ENCODE data around the gene DMRTC2. TPM values are rescaled to one million over a fixed set of nuclear protein-coding genes. Genes with fewer than 3 reads are reported as not detected.

Gene DMRTC2
- polyA plus RNA-seq (ENCODE audit: insufficient read length), result not detected
- long read RNA-seq, donor 1, result 0 reads
- long read RNA-seq, donor 2, result 0 reads
- long read RNA-seq, donor 3, result 0 reads
- long read RNA-seq, donor 4, result 0 reads
- long read RNA-seq, donor 5, result 0 reads
- long read RNA-seq, donor 6, result 0 reads
- long read RNA-seq, donor 7, result 0 reads
- long read RNA-seq, donor 8, result 0 reads

DNA sequence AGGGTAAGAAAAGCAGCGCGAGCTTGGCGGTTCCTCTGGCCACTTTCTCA is at the start of gene DMRTC2:
Gene DMRTC2, plus strand, starts transcription at position 42 of the 50 bp plus-strand sequence. CDS start 2,387 bp downstream, outside the sequence.
- no peak for DNase-seq

DNA sequence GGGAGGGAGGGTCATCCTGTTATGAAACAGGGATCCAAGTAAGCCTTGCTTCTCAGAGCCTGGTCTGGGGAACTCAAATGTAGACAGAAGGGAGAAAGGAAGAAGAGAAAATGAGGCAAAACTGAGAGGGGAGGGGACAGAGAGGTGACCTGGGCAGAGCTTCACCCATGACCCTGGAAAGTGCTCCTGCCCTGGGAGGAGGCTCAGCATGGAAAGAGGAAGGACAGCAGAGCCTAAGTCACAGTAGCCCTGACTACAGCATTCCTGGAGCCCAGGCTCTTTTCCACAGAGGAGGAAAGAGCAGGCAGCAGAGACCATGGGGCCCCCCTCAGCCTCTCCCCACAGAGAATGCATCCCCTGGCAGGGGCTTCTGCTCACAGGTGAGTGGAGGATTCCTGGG is 48.5 kb upstream of the DMRTC2 start, which contains the start of gene CEACAM3:
Gene CEACAM3, plus strand, starts transcription at position 226 of the 400 bp plus-strand sequence. Its CDS starts 91 bp downstream, at position 317.
- no peak for DNase-seq

DNA sequence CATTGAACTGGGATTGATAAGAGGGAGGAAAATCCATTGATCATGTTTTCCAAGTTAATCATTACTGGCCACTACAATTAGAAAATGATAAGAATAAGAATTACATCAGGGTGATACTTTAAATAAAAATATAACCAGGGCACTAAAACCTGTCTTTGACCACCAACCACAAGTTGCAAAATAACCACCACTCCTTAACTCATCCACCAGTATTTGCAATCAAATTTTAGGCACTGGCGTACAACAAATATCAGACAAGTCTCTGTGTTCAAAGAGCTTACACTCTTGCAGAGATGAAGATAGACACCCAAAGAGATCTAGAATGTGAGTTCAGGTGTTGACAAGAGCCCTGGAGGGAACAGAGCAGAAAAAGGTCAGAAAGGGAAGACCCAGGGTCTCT is 47.9 kb upstream of the DMRTC2 start:
- no peak for DNase-seq

DNA sequence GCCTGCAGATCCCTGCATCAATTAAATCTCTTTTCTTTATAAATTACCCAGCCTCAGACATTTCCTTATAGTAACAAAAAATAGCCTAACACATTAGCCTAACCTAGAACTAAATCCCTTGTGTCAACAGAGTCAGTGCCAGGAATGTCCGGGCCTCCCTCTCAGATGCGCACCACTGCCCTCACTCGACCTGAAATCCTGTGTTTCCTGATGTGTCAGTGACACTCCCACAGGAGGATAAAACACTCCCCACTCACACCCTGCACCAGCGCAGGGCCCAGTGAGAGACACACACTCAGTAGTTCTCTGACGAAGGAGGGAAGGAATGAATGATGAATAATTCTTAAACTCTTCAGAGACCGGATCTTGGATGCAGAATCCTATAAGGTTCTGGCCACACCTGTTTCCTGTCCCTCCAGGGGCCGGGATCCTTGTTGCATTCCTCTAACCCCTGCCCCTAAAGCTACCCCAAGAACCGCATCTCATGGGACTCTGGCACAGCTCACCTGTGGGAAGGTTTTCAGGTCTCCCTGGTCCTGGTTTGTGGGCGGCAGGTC is 45.3 kb upstream of the DMRTC2 start:
- DNase-seq, result peak; percentile 37

DNA sequence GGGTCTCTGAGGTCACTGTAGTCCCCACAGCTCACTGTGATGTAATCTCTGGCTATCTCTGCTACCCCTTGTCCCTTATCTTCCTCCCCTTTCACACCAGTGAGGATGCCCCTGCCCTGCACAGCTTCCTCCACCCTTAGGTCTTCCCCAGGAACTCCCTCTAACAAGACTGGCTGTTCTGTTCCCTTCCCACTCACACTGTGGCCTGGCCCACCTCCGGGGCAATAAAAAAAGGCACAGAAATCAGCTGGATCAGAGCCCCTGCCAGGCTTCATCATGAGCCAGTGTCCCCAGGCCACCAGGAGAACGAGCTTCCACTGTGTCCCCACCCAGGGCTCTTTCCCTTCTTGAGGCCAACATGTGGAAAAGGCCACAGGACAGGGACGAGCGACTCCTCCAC is 43.8 kb upstream of the DMRTC2 start:
- DNase-seq, result no peak

DNA sequence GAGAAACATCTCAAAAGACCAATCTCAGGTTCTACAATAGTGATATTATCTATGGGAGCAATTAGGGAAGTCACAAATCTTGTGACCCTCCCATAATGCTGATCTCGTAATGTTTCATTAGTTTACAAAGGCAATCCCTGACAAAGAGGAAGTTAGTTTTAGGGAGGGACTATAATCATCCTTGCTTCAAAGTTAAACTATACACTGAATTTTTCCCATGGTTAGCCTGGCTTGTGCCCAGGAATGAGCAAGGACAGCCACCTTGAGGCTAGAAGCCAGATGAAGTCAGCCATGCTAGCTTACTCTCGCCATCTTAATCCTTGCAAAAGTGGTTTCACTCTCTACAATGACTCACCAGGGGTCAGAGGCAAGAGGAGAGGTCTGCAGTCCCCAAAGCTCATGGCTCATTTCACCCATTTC is 43.0 kb upstream of the DMRTC2 start:
- DNase-seq, result no peak

DNA sequence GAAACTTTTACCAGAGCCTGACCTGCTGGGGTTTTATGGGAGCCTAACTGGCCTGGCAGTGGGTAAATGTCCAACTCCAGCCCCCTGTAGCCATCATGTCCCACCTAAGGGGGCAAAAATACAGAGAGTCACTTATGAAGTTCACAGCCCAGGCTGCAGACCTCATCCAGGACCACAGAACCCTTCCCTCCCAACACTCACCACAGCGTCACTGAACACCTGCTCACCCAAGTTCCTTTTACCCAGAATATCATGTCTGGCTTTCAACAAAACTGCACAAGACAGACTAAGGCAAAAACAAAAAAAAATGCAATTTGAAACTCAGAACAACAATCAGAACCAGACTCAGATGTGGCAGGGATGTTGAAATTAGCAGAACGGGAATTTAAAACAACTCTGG is 42.1 kb upstream of the DMRTC2 start:
- DNase-seq, result no peak

DNA sequence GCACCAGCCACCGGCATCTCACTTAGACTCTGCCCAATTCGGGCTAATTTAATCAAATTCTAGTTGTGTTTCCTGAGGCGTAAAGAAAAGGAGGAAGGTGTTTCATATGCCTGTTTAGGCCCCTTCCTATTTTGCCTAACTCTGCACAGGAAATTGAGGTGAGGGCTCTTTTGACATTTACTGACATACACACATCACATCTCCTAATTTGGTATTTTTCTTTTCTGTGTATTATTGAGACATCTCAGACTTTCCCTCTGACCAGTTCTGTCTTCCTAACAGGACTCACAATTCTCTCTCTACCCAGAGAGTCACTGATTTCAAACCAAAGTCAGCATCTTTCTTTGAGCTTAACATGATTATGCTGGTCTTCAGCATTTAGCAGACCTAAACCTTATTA is 40.5 kb upstream of the DMRTC2 start:
- DNase-seq, result no peak

DNA sequence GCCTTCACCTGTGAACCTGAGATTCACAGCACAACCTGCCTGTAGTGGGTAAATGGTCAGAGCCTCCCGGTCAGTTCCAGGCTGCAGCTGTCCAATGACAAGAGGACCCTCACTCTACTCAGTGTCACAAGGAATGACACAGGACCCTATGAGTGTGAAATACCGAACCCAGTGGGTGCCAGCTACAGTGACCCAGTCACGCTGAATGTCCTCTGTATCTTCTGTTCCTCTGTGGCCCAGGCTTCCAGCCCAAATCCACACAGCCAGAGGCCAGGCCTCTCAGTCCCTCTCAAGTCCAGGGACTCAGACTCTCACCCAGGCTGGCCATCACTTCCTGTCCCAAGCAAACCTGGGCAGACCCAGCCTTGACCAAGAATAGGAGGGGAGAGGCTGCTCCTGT is 37.7 kb upstream of the DMRTC2 start:
- no peak for DNase-seq

DNA sequence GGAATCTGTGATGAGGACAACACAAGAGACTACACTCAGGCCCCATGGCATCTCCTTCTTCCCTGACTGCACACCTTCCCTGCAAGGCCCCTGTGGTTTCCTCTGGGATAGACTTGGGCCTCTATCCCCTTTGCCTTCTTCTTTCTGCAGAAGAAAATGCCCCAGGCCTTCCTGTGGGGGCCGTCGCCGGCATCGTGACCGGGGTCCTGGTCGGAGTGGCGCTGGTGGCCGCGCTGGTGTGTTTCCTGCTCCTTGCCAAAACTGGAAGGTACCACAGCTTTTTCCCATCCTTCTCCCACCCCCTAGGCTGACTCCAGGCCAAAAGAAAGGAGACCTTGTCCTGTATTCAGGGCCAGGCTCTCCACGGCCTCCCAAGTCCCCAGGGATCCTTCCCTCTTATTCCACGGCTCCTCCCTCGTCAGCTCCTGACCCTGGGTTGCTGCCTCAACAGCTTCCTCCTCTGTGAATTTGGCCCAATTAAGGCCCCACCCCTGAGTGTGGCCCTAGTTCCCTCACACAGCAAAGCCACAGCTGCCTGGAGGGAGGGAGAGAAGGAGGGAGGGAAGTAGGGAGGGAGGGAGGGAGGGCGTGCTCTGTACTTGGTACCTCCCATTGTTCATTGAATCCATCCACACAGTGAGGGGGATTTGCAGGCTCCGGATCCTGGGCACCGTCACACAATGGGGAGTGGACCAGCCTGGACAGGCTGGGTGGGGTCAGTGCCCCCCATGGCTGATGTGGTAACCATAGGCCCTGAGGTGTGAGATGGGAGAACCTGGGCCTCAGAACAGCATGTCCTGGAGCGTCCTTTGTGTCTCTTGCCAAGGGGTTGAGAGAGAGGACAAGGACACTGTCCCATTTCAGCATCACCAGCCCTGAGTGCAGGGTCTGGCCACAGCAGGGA is 35.9 kb upstream of the DMRTC2 start:
- no peak for DNase-seq

DNA sequence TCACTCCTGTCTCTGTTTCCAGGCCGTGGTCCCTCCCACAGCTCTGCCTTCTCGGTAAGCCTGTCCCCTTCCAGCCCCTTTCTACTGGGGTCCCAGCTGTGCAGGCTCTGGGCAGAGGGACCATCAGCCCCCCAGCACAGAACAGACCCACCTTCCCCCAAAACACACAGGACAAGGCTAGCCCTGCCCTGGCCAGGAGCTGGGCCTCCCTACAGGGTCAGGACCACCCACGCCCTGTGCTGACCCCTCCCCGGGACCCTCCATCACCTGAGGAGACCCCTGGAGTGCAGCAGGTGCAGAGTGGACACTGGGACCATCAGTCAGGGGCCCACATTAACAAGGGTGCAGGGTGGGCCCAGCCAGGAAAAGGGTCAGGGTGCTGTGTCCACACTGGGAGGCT is 34.5 kb upstream of the DMRTC2 start:
- no peak for DNase-seq

DNA sequence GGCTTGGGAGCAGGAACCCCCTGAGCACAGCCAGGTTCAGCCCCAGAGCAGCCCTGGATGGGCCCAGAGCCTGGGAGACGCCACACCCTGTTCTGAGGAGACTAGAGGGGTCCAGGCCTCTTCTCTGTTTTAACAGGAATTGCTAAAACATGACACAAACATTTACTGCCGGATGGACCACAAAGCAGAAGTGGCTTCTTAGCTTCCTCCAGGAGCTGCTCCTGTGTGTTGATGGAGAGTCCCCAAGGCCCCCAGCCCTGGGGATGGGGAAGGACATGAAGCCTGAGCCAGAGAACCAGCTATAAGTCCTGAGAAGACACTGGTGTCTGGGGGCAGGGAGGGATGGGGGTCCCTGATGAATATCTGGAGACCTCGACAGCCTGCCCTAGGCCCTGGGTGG is 33.8 kb upstream of the DMRTC2 start:
- DNase-seq, result no peak

DNA sequence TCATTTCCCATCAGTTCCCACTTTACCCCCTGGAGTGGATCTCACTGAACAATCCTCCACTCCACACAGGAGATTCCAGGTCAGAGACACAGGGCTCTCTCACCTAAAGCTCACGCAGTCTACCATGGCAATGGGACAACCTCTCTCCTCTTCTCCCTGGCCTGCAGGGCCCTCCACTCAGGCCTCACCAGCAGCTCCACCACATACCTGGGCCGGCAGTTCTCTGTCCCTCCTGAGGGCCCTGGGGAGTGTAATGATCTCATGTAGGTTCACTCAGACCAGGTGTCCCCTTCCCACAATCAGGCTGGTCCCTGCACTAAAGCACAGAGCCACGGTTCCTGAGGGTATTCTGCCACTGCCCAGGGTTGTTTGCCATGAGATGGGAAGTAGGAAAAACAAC is 32.9 kb upstream of the DMRTC2 start:
- no peak for DNase-seq

DNA sequence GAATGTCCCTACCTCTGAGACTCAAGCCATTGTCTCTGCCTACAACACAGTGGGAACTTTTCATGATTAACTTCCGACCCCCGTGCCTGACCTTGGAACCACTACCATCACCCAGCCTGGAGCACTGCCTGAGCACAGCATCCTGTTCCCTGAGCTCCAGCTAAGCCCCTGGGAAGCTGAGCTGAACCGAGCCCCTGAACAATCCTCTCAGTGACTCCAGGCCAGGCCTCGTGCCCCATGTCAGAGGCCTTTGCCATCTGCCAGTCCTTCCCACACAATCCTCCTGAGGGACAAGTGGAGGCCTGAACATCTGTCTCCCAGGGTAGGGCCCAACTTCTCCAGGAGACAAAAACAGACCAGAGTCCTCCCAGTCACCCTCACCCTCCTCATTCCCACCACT is 30.9 kb upstream of the DMRTC2 start:
- no peak for DNase-seq

DNA sequence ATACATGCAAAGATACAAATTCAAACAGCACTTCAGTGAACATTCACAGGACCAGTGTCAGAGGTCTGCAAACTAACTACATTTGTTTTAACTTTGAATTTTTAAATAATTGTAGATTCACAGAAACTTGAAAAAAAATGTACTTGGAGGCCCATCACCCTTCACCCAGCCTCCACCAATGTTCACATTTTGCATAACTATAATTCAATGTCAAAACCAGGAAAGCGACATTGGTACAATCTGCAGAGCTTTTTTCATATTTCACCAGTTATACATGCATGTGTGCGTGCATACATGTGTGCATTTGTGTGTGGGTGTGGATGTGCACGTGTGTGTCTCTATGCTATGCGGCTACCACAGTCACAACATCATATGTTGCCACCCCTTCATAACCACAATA is 29.5 kb upstream of the DMRTC2 start:
- DNase-seq, result no peak

DNA sequence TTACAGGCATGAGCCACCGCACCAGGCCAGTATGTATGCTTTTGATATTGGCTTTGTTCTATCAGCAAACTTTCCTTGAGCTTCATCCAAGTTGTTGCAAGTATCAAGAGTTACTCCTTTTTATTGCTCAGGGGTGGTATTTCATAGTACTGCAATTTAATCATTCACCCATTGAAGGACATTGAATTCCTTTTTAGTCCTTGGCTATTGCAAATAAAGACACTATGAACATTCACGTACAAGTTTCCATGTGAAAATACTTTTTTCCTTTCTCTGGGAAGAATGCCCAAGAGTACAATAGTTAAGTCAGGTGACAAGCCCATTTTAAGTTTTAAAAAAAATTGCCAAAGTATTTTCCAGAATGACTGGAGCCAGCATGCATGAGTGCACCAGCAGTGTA is 28.1 kb upstream of the DMRTC2 start:
- DNase-seq, result no peak

DNA sequence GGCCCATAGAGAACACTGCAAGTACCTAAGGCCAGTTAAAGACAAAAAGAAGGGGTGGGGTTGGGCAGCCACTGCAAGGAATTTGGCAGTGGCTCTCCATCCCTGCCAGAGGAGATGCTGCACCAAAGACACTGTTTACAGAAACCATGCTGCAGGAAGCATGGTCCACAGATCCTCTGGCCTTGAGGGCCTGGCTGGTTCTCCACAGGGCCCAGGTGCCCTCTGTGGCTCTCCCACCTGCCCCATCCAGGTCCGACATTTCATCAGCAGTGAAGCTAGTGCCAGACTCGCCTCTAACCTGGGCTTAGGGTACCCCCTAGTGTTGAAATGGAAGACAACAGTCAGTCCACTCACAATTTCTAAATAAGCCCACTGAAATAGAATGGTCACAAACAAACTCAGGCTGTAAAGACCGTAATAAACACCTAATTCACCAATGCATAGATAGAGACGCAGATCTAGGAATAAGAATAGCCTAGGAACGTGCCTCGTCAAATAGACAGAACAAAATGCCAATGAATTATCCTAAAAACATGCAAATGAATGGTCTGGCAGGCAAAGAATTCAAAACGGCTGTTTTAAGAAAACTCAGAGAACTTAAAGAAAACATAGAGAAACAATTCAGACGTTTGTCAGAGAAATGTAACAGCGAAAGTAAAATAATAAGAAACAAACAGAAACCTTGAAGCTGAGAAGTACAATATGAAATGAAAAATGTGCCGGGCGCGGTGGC is 23.7 kb upstream of the DMRTC2 start:
- peak; percentile 14 for DNase-seq

DNA sequence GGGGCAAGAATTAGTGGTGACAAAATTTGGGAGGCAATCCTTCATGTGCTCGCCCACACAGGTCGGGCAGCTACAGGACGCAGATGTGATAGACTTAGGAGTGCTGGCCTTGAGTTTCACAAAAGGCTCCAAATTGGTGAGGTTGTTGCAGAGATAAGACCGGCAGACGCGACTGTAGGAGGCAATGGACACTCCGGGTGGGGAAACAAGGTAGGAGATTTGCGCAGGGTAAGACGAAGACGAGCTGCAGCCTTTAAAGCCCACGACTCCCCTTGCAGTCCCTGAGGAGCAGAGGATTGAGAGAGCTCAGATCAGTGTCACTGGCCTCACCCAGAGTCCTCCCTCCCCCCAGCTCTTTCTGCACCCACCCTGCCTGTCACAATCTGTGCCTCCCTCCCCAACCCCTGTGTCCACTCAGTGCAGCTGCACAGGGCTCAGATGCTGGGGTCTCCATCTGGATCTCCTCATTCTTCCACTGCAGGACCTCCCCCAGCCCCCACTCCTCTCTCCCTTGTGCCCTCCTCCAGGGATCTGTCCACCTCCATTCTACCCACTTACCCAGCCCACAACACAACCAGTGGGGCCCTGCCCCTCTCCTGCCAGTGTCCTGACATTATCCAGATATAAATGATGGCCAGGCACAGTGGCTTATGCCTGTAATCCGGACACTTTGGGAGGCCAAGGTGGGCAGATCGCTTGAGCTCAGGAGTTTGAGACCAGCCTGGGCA is 6.7 kb upstream of the DMRTC2 start:
- DNase-seq, result no peak

DNA sequence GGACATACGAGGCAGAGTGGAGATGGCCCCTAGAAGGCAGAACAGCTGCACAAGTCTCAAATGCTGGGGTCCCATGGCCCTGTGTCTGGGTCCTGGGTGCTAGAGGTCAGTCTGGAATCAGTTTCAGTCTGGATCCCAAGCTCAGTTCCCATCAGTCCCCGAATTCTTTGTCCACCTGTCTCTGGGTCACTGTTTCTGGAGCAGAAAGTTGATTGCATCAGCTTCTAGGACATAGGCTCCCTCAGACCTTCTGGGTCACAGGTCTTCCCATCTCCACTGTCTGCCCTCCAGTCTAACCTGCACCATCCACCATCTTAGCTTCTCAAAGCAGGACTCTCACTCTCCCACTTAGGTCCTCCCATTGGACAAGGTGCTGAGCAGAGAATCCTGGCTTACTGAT is 5.6 kb upstream of the DMRTC2 start:
- no peak for DNase-seq

DNA sequence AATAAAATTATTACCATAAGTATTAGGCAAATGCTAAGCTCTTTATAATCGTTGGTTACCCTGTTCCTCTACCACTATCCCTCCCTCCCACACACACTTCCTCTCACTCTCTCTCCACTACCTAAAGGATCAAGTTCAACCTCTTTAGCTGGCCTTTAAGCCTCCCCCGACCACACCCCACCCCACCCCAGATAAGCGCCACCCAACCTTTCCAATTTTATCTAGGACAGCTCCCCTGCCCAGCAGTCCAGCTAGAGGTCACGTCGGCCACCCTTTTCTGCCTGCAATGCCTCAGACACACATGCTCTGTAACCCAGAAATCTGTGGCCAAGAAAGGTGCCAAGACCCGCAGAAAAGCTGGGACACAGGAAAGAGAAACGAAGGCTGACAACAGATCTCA is 1.5 kb upstream of the DMRTC2 start:
- no peak for DNase-seq

DNA sequence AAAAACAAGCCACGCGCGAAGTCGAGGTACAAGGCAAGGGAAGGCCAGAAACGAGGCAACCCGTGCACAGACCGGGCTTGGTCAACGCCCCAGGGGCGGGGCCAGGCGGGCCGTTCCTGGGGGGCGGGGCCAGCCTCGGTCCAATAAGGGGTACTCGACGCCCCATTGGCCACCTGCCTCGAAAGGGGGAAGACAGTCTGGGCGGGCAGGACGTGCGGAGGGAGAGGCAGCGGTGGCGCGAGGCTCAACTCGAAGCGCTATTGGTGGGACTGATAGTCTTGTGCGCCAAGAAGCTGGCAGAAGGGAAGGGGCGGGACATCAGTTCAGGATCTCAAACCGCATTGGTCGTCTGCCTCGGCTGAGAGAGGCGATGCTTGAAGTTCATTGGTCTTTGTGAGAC is 241 bp upstream of the DMRTC2 start, which contains the start of gene LYPD4:
Gene LYPD4, minus strand, starts transcription at position 83 of the 400 bp plus-strand sequence. CDS start 5,398 bp downstream, outside the sequence.
- DNase-seq, result no peak

DNA sequence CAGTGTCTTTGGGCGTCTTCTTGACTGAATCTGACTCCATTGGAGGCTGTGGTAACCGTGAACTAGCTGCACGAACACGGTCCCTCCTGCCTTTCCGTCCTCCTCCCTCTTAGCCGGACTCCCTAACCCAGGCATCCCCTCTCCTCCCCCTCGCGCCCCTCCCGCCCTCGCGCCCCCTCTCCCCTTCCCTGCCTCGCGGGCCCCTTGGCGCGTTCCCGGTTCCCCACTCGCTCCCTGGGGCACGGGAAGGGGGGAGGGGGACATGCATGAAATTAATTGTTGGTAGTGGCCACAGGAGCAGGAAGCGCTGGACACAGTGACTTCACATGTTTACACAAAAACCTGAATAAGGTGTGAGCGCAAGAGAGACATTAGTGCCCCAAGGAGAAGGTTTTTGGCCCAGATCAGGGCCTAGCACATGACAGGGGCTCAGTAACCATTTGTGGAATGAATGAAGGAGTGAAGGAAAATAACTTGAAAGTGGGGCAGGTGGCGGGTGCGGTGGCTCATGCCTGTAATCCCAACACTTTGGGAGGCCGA is 279 bp downstream of the DMRTC2 start:
- no peak for DNase-seq

Measured in left kidney (tissue), 8 donors.